ENCODE results near the gene GALNT9.
"Not testable (repeated sequence)": the region's sequence is repeated elsewhere in the genome, so short reads cannot be mapped to it uniquely, and the experiment has no call there.

The GALNT9 gene

GRCh38 chr12:132219761-132220160 is 109.6 kb downstream of the GALNT9 start:
- intact Hi-C loops (cut with micrococcal nuclease): loop anchor here (1.0 kb wide), 1 partner anchor 65 kb away; no protein-coding TSS in a partner anchor

GRCh38 chr12:132219323-132219722 is 110.1 kb downstream of the GALNT9 start:
- H3K9me3 Mint-ChIP-seq: no peaks in the 10 kb centered on the region
- intact Hi-C loops (cut with micrococcal nuclease): loop anchor here (1.0 kb wide), 1 partner anchor 65 kb away; no protein-coding TSS in a partner anchor

More at GRCh38 chr12:132219761-132220160, 109.6 kb downstream of the GALNT9 start:
- H3K27ac Mint-ChIP-seq; H3K4me1 Mint-ChIP-seq (ENCODE audit: low read depth); H3K4me3 Mint-ChIP-seq; H3K9me3 Mint-ChIP-seq; H3K36me3 Mint-ChIP-seq (ENCODE audit: low read depth): not testable (repeated sequence)
- peaks cover 11% of the 10 kb centered on the region for H3K27me3 Mint-ChIP-seq

GRCh38 chr12:132218915-132219314 is 110.5 kb downstream of the GALNT9 start:
- Mint-ChIP-seq H3K36me3 (ENCODE audit: low read depth) (no peaks in the 10 kb centered on the region), H3K27me3 (peaks cover 11% of the 10 kb centered on the region), H3K9me3 (no peaks in the 10 kb centered on the region), H3K27ac (no peak overlapping the region), H3K4me1 (ENCODE audit: low read depth) (peaks cover 6% of the 10 kb centered on the region), H3K4me3 (no peak overlapping the region)
- intact Hi-C loops (cut with micrococcal nuclease): loop anchor here (1.0 kb wide), 1 partner anchor 65 kb away; no protein-coding TSS in a partner anchor

More at GRCh38 chr12:132219323-132219722, 110.1 kb downstream of the GALNT9 start:
- Mint-ChIP-seq H3K27me3 (peaks cover 11% of the 10 kb centered on the region), H3K36me3 (ENCODE audit: low read depth) (no peaks in the 10 kb centered on the region), H3K4me1 (ENCODE audit: low read depth) (peaks cover 6% of the 10 kb centered on the region), H3K4me3 (no peak overlapping the region), H3K27ac (no peak overlapping the region)

DNA sequence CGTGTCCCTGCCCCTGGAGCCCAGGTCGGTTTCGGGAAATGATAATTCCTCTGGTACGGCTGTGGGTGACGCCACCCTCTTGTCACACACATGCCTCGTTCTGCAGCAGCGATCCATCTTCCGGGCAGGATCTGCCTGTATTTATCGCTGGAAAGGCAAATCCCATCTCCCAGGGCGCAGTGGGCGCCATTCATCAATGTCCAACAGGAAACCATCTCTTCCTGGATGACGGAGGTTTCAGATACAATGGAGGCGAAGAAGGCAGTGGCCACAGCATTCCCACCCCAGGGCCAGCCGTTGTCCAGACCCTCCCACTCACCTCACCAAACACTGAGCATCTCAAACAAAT is 110.9 kb downstream of the GALNT9 start:
- intact Hi-C loops (cut with micrococcal nuclease): no loop called here
- Mint-ChIP-seq H3K36me3 (ENCODE audit: low read depth) (no peaks in the 10 kb centered on the region), H3K4me1 (ENCODE audit: low read depth) (peaks cover 6% of the 10 kb centered on the region), H3K9me3 (peaks cover 3% of the 10 kb centered on the region), H3K4me3 (no peak overlapping the region), H3K27me3 (peaks cover 11% of the 10 kb centered on the region), H3K27ac (no peak overlapping the region)

GRCh38 chr12:132217800-132218526 is 111.4 kb downstream of the GALNT9 start:
- Mint-ChIP-seq H3K4me3 (no peak overlapping the region), H3K9me3 (peaks cover 8% of the 10 kb centered on the region), H3K27me3 (peaks cover 11% of the 10 kb centered on the region), H3K4me1 (ENCODE audit: low read depth) (peaks cover 6% of the 10 kb centered on the region), H3K27ac (no peak overlapping the region), H3K36me3 (ENCODE audit: low read depth) (no peaks in the 10 kb centered on the region)
- intact Hi-C loops (cut with micrococcal nuclease): no loop called here

DNA sequence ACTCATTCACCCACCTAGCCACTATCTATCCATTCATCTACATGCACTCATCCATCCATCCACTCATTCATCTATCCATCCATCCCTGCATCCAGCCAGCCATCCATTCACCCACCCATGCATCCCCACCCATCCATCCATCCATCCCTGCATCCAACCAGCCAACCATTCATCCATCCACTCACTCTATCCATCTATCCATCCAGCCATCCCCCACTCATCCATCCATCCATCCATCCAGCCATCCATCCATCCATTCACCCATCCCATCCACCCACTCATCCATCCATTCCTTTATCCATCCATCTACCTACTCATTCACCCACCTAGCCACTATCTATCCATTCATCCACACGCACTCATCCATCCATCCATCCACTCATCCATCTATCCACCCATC is 112.0 kb downstream of the GALNT9 start:
- H3K36me3 Mint-ChIP-seq (ENCODE audit: low read depth): no peaks in the 10 kb centered on the region
- no peak overlapping the region for H3K4me3 Mint-ChIP-seq
- intact Hi-C loops (cut with micrococcal nuclease): no loop called here
- H3K9me3 Mint-ChIP-seq: peaks cover 8% of the 10 kb centered on the region
- H3K27ac Mint-ChIP-seq: no peak overlapping the region
- H3K27me3 Mint-ChIP-seq: peaks cover 7% of the 10 kb centered on the region
- peaks cover 1% of the 10 kb centered on the region for H3K4me1 Mint-ChIP-seq (ENCODE audit: low read depth)

DNA sequence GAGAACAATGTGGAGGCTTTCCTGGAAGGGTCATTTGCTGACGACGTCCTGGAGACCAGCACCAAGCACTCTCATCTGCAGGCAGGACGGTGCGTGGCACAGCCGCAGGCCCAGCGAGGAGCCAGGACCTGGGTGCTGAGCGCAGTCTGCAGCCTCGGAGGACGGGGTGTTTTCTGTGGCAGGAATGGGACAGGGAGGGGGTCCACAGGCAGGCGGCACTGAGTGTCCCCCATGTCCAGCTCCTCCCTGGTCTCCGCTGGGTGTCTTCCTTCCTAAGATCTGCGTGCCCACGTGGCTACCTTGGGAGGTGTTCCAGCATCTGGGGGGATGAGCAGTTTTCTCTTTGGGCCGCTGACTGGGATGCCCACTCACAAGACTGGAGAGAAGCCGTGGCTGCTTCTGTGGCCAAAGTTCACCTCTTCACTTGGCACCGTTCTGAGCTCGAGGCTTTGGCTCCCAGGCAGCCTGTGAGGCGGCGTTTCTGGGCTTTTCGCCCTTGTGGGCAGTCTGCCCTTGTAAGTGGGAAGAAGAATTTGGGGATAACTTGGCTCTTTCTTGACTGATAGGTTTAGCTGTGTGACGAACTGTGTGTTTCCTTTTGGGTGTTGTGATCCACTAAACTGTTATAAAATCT is 112.9 kb downstream of the GALNT9 start:
- intact Hi-C loops (cut with micrococcal nuclease): no loop called here
- H3K4me3 Mint-ChIP-seq: no peak overlapping the region
- no peaks in the 10 kb centered on the region for H3K36me3 Mint-ChIP-seq (ENCODE audit: low read depth)
- H3K27ac Mint-ChIP-seq: no peak overlapping the region
- peaks cover 8% of the 10 kb centered on the region for H3K9me3 Mint-ChIP-seq
- no peaks in the 10 kb centered on the region for H3K4me1 Mint-ChIP-seq (ENCODE audit: low read depth)
- H3K27me3 Mint-ChIP-seq: peaks cover 6% of the 10 kb centered on the region

GRCh38 chr12:132215299-132215989 is 113.9 kb downstream of the GALNT9 start:
- Mint-ChIP-seq H3K36me3 (ENCODE audit: low read depth) (no peaks in the 10 kb centered on the region), H3K27me3 (peaks cover 6% of the 10 kb centered on the region), H3K9me3 (peaks cover 8% of the 10 kb centered on the region), H3K4me1 (ENCODE audit: low read depth) (no peaks in the 10 kb centered on the region), H3K4me3 (no peak overlapping the region), H3K27ac (no peak overlapping the region)
- intact Hi-C loops (cut with micrococcal nuclease): no loop called here

- Mint-ChIP-seq H3K27ac (no peak overlapping the region), H3K9me3 (peaks cover 8% of the 10 kb centered on the region), H3K27me3 (peaks cover under 1% of the 10 kb centered on the region), H3K4me1 (ENCODE audit: low read depth) (no peaks in the 10 kb centered on the region), H3K4me3 (no peak overlapping the region), H3K36me3 (ENCODE audit: low read depth) (no peaks in the 10 kb centered on the region)
- intact Hi-C loops (cut with micrococcal nuclease): no loop called here
These were observed 114.5 kb downstream of the GALNT9 start for GRCh38 chr12:132214891-132215290.

DNA sequence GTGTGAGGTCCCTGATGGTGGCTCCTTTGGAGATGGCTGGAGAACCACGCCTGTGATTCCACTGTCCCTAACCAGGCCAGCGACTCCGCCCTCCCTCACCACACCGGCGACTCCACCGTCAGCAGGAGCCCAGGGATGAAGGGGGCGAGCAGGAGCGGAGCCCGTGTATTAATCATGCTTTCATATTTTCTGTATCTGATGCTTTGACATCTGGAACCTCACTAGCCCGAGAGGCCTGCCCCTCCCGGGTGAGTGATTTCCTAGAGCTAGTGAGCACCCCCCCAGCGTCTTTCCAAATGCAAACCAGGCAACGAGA is 115.3 kb downstream of the GALNT9 start:
- no peaks in the 10 kb centered on the region for H3K36me3 Mint-ChIP-seq (ENCODE audit: low read depth)
- H3K4me1 Mint-ChIP-seq (ENCODE audit: low read depth): no peaks in the 10 kb centered on the region
- H3K4me3 Mint-ChIP-seq: no peak overlapping the region
- intact Hi-C loops (cut with micrococcal nuclease): no loop called here
- peaks cover 8% of the 10 kb centered on the region for H3K9me3 Mint-ChIP-seq
- no peak overlapping the region for H3K27ac Mint-ChIP-seq
- H3K27me3 Mint-ChIP-seq: no peaks in the 10 kb centered on the region

DNA sequence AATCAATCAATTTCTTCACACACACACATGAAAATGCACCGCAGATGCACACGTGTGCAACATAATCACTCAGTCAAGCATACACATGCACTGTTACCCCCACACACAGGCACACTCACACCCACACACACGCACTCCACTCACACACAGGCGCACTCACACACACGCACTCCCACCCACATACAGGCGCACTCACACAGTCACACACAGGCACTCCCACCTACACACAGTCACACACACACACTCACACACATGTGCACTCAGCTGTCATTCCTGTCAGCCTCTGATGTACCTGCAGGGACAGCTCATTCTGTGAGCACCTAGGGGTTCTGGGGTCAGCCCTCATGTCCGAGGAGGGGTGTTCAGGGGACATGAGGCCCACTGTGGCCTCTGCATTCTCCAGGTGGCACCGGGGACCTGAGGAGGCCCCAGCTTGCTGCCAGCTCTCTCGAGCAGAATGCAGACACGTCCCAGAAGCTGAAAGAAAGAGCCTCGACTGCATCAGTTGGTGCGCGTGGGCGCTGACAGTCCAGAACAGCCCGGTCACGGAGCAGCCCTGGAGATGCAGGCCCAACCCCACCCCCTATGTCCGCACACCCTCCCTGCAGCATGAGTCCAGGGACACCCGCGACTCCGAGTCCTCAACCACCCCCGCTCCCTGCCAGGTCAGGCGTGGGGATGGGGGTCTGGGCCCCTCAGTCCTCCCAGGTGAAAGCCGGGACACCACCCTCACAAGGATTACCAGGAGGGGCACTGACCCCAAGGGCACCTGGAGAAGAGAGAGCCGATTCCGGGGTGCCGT is 115.8 kb downstream of the GALNT9 start:
- Mint-ChIP-seq H3K4me3 (no peak overlapping the region), H3K36me3 (ENCODE audit: low read depth) (no peaks in the 10 kb centered on the region), H3K9me3 (peaks cover 8% of the 10 kb centered on the region), H3K27me3 (no peaks in the 10 kb centered on the region), H3K4me1 (ENCODE audit: low read depth) (no peaks in the 10 kb centered on the region), H3K27ac (no peak overlapping the region)
- intact Hi-C loops (cut with micrococcal nuclease): no loop called here

DNA sequence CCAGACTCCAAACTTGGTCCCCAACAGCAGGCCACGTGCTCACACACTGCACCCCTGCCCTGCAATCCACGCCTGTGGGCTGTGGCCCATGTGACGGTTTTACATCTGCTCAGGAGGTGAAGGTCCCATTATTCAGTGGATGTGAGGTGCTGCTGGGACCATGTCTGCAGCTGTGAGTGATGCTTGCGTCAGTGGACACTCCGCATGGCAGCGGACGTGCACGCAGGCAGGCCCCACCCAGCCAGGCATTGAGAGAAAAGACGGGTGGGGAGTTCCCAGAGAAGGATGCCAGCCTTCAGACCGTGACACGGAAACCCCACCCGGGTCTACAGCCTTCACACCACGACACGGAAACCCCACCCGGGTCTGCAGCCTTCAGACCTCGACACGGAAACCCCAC is 117.6 kb downstream of the GALNT9 start:
- Mint-ChIP-seq H3K4me3 (no peak overlapping the region), H3K36me3 (ENCODE audit: low read depth) (no peaks in the 10 kb centered on the region), H3K27ac (no peak overlapping the region), H3K4me1 (ENCODE audit: low read depth) (no peaks in the 10 kb centered on the region), H3K27me3 (peaks cover 8% of the 10 kb centered on the region), H3K9me3 (peaks cover 8% of the 10 kb centered on the region)
- intact Hi-C loops (cut with micrococcal nuclease): no loop called here

GRCh38 chr12:132211326-132211725 is 118.1 kb downstream of the GALNT9 start:
- H3K4me1 Mint-ChIP-seq (ENCODE audit: low read depth): no peaks in the 10 kb centered on the region
- intact Hi-C loops (cut with micrococcal nuclease): no loop called here
- no peak overlapping the region for H3K27ac Mint-ChIP-seq
- H3K27me3 Mint-ChIP-seq: peaks cover 13% of the 10 kb centered on the region
- peaks cover 8% of the 10 kb centered on the region for H3K9me3 Mint-ChIP-seq
- H3K4me3 Mint-ChIP-seq: no peak overlapping the region
- no peaks in the 10 kb centered on the region for H3K36me3 Mint-ChIP-seq (ENCODE audit: low read depth)

All from dendritic cell treated with granulocyte-macrophage colony-stimulating factor and Interleukin-4, amounts not matched to agents 40 ng/mL and 50 ng/mL, for 4 days (primary cell).